Measurements from ENCODE around the gene PDILT.

PDILT gene

DNA sequence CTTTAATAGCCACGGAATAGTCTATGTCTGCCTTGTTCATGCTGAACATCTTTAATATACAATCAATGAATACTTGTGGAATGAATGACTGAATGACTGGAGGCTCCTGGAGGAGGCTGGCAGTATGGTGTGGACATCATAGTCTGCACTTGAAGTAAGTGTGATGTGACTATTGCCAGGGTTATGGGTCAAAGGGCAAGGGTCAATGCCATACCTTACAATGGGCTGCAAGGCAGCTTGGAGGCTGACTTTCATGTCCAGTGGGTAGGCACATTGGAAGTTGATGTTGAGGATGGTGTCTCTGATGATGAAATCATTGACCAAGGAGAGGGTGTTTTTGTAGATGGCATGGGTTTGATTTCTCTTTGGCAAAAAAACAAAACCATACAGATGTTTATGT is 85.1 kb downstream of the PDILT start:
- H3K4me3 ChIP-seq (ENCODE audit: low read depth, low read length), result no peak overlapping the region
- TF ChIP-seq, protein P1, sequence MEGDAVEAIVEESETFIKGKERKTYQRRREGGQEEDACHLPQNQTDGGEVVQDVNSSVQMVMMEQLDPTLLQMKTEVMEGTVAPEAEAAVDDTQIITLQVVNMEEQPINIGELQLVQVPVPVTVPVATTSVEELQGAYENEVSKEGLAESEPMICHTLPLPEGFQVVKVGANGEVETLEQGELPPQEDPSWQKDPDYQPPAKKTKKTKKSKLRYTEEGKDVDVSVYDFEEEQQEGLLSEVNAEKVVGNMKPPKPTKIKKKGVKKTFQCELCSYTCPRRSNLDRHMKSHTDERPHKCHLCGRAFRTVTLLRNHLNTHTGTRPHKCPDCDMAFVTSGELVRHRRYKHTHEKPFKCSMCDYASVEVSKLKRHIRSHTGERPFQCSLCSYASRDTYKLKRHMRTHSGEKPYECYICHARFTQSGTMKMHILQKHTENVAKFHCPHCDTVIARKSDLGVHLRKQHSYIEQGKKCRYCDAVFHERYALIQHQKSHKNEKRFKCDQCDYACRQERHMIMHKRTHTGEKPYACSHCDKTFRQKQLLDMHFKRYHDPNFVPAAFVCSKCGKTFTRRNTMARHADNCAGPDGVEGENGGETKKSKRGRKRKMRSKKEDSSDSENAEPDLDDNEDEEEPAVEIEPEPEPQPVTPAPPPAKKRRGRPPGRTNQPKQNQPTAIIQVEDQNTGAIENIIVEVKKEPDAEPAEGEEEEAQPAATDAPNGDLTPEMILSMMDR (IDR thresholded peaks at IDR 0.05; ENCODE audit: low read depth, low read length, missing control alignments), result no peak
- no peak for DNase-seq (ENCODE audit: low read depth)

DNA sequence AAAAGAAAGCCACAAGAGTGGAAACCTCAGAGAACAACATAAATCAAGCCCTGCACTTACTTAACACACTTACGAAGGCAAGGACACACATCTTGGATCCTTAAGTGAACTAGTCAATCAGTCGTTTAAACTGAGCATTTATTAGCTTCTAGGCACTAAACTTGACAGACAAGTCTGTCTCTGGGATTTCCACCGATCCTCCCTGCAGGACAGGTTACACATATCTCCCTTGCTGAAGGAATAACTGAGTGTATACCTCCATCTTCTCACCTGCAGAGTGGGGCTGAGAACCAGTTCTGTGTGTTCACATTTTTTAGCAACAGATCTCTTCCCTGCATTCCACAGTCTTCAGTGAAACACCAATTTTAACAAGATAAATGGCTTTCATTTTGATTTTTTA is 86.1 kb downstream of the PDILT start:
- no peak for DNase-seq (ENCODE audit: low read depth)
- H3K4me3 ChIP-seq (ENCODE audit: low read depth, low read length), result no peak overlapping the region
- TF ChIP-seq, protein P1 (IDR thresholded peaks at IDR 0.05; ENCODE audit: low read depth, low read length, missing control alignments), result no peak

DNA sequence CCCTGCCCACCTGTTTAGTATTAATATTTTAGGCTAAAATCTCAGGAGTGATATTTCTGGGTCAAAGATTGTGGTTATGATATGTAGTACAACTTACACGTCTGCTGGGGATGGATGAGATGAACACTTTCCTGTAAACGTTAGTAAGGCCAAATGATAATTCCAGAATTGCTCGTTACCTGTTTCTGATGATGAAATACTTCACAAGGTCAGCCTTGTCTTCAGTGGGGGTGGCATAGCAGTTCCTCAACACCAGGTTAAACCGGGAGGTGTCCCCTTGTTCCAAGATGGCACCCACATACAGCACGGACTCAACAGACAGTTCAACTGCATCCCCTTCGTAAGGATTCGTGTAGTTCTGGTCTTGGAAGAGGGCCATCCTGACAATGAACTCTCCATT is 86.5 kb downstream of the PDILT start:
- TF ChIP-seq, protein P1 (IDR thresholded peaks at IDR 0.05; ENCODE audit: low read depth, low read length, missing control alignments), result no peak
- DNase-seq (ENCODE audit: low read depth), result no peak
- H3K4me3 ChIP-seq (ENCODE audit: low read depth, low read length), result no peak overlapping the region

- TF ChIP-seq, protein P1 (IDR thresholded peaks at IDR 0.05; ENCODE audit: low read depth, low read length, missing control alignments), result no peak
- no peak overlapping the region for H3K4me3 ChIP-seq (ENCODE audit: low read depth, low read length)
Measured at GRCh38 chr16:20317117-20317516, 87.4 kb downstream of the PDILT start.

DNA sequence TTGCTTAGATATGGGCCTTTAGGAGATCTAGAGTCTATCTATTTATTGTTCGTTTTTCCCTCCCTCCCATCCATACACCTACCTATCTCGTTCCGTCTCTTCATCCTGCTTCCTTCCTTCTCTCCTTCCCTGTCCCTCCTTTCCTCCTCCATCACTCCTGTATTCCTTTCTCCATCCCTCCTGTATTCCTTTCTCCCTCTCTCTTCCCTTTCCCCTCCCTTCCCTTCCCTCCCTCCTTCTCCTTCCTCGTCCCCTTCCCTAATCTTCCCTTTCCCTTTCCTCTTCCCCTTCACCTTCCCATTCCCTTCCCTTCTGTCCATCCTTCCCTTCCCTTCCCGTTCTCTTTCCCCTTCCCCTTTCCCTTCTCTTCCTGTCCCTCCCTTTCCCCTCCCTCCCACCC is 87.8 kb downstream of the PDILT start:
- TF ChIP-seq, protein P1 (IDR thresholded peaks at IDR 0.05; ENCODE audit: low read depth, low read length, missing control alignments), result no peak
- H3K4me3 ChIP-seq (ENCODE audit: low read depth, low read length), result no peak overlapping the region
- no peak for DNase-seq (ENCODE audit: low read depth)

More at GRCh38 chr16:20317117-20317516, 87.4 kb downstream of the PDILT start:
- DNase-seq (ENCODE audit: low read depth), result no peak

- DNase-seq (ENCODE audit: low read depth), result no peak
- no peak overlapping the region for H3K4me3 ChIP-seq (ENCODE audit: low read depth, low read length)
- TF ChIP-seq, protein P1 (IDR thresholded peaks at IDR 0.05; ENCODE audit: low read depth, low read length, missing control alignments), result no peak
Measured at GRCh38 chr16:20315764-20316163, 88.8 kb downstream of the PDILT start.

DNA sequence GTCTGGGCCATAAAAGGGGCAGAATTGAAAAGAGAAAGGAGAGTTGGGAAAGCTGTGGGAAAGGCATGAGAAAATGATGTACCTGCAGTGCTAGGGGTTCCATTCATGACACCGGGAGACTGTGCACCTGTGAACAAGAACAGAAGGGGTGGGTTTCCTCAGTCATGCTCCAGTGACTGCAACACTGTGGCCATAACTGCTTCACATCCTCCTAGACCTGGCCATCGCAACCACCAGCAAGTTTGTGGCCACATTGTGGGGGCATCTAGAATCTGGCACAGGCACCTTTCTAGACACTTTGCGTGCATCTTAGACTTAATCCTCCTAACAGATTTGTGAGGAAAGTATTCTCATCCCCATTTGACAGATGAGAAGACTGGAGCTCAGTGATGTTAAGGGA is 90.0 kb downstream of the PDILT start:
- TF ChIP-seq, protein P1 (IDR thresholded peaks at IDR 0.05; ENCODE audit: low read depth, low read length, missing control alignments), result no peak
- H3K4me3 ChIP-seq (ENCODE audit: low read depth, low read length), result no peak overlapping the region
- DNase-seq (ENCODE audit: low read depth), result no peak
